ENCODE results near the gene ZNF20.
"Not testable (repeated sequence)": the region's sequence is repeated elsewhere in the genome, so short reads cannot be mapped to it uniquely, and the experiment has no call there.

ZNF20 gene

GRCh38 chr19:12113121-12113520, 27.0 kb downstream of the ZNF20 start:
- DNase-seq (ENCODE audit: extremely low read depth in 1 of 2, low read depth in 1 of 2) = no peak

GRCh38 chr19:12112701-12113100, 27.4 kb downstream of the ZNF20 start:
- DNase-seq (ENCODE audit: extremely low read depth in 1 of 2, low read depth in 1 of 2) = peak in 1 of 2 donors; percentile 7

- DNase-seq (ENCODE audit: extremely low read depth in 1 of 2, low read depth in 1 of 2) = no peak
Observed at GRCh38 chr19:12111943-12112637, 28.1 kb downstream of the ZNF20 start.

- DNase-seq (ENCODE audit: extremely low read depth in 1 of 2, low read depth in 1 of 2) = no peak
Observed at GRCh38 chr19:12111176-12111575, 29.0 kb downstream of the ZNF20 start.

GRCh38 chr19:12103909-12104308, 36.2 kb downstream of the ZNF20 start:
- DNase-seq (ENCODE audit: extremely low read depth in 1 of 2, low read depth in 1 of 2) = not testable (repeated sequence)

- no peak for DNase-seq (ENCODE audit: extremely low read depth in 1 of 2, low read depth in 1 of 2)
Observed at GRCh38 chr19:12098040-12098439, 42.1 kb downstream of the ZNF20 start.

- no peak for DNase-seq (ENCODE audit: extremely low read depth in 1 of 2, low read depth in 1 of 2)
Observed at GRCh38 chr19:12095111-12095790, 44.9 kb downstream of the ZNF20 start.

- DNase-seq (ENCODE audit: extremely low read depth in 1 of 2, low read depth in 1 of 2) = no peak
Observed at GRCh38 chr19:12093777-12094176, 46.4 kb downstream of the ZNF20 start.

- no peak for DNase-seq (ENCODE audit: extremely low read depth in 1 of 2, low read depth in 1 of 2)
Observed at GRCh38 chr19:12092956-12093355, 47.2 kb downstream of the ZNF20 start.

GRCh38 chr19:12092065-12092867, 47.9 kb downstream of the ZNF20 start:
- DNase-seq (ENCODE audit: extremely low read depth in 1 of 2, low read depth in 1 of 2) = peak; percentile 36 to 71

GRCh38 chr19:12090807-12091206, 49.3 kb downstream of the ZNF20 start:
- DNase-seq (ENCODE audit: extremely low read depth in 1 of 2, low read depth in 1 of 2) = peak; percentile 22 to 53

GRCh38 chr19:12085074-12085818, 54.9 kb downstream of the ZNF20 start:
- no peak for DNase-seq (ENCODE audit: extremely low read depth in 1 of 2, low read depth in 1 of 2)

GRCh38 chr19:12083336-12083735, 56.8 kb downstream of the ZNF20 start:
- DNase-seq (ENCODE audit: extremely low read depth in 1 of 2, low read depth in 1 of 2) = not testable (repeated sequence)

Data from stimulated activated CD8-positive, alpha-beta memory T cell treated with anti-CD3 and anti-CD28 coated beads, Interleukin-7, amount 100 ng/mL, for 48 hours (primary cell).